Stimulated activated CD8-positive, alpha-beta memory T cell treated with anti-CD3 and anti-CD28 coated beads, Interleukin-12 subunit alpha, Interleukin-12 subunit beta, amount 100 ng/mL, for 24 hours (primary cell): ENCODE data around the gene ASTN2.
"Not testable (repeated sequence)": the region's sequence is repeated elsewhere in the genome, so short reads cannot be mapped to it uniquely, and the experiment has no call there.

Experiments
- DNase-seq: peaks from one replicate; pipeline ENCODE4 v3.0.0-alpha.2; 2020; ENCODE audit errors: extremely low read depth

ASTN2 gene

DNA sequence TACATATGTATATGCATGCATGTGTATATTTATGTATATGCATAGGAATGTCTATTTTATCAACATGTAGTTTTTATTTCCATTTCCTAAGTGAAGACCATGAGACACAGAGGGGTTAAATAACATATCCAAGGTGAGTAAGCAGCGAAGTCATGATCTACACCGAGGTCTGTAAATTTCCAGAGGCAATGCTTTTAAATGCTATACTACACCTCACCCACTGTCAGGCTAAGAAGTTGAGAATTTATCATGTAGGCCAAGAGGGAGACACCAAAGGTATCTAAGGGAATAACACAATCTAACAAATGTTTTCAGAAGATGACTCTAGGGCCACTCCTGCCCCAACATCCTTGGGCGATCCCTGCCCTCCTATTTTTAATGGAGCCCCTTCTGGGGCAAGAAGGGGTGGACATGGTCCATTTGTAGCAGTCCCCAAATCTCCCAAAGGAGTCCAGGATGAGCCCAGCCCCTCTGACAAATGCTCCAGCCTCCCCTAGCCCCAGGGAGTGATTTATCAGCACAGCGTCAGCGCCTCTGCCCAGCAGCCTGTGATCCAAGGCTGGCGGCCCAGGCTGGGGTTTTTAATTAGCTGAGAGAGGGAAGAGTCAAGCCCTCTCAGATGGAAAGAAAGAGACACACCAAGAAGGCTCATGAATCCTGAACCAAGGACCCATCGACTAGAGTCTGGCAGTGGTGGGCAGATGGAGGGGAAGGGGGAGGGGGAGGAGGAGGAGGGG, 339.9 kb downstream of the ASTN2 start:
- DNase-seq = no peak

DNA sequence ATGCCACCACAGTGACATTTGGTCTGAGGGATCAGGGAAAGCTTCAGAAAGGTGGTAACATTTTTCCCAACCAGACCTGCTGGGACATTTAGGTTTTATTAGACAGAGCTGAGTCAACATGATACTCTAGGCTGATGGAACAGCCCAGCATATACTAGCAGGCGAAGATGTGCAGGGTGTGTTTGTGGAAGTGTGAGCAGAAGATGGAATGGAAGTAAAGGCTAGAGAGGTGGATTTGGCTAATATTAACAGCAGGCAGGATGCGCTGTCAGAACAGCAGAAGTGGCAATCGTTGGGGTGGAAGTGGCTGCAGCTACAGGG, 340.6 kb downstream of the ASTN2 start:
- no peak for DNase-seq

DNA sequence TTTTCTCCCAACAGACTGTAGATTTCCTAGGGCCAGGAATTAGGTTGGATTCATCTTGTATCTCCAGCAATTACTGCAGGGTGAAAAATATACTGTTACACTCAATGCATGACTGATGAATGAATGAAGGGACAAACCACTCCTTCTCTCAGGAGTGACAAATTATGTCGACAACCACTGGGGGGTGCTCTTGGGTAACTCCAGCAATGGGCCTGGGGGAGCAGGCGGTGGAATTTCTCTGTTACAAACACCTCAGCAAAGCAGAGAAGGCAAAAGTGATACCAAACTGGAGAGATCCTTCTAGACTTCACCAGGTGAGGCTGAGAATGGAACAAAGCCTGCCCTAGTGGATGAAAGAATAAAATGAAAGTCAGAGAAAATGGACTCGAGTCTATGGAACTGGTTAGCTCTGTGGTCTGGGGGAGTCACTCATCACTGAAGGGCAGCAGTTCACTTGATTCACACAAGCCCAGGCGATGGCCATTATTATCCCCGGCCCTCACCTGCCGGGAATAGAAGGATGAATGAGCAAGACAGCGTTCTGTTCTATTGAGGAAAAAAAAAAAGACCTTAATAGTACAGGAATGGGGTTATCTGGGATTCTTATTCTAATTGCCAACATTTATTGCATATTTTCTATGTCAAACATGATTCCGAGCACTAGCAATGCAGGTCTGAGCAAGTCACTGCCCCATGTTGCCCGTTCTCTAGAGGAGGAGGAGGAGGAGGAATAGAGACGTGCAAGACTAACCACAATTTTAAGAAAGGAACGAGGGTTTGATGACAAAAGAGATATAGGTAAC, 341.1 kb downstream of the ASTN2 start:
- DNase-seq = no peak

DNA sequence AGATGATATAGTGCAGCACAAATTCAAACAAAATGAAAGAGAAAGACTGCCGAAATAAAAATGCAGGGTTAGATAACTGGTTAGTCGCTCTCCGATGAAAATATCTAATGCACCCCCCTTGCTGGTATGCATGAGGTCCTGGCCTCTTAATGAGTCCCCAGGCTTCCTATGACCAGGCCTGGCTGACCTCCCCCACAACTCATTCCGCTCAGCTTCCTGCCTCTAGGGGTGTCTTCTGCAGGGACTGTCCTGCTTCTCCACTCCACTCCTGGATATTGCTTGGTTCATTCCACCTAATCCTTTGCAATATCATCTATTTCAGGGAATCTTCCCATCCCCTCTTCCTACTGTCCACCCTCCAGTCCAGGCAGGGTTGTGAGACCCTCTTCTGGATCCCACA, 341.8 kb downstream of the ASTN2 start:
- no peak for DNase-seq

DNA sequence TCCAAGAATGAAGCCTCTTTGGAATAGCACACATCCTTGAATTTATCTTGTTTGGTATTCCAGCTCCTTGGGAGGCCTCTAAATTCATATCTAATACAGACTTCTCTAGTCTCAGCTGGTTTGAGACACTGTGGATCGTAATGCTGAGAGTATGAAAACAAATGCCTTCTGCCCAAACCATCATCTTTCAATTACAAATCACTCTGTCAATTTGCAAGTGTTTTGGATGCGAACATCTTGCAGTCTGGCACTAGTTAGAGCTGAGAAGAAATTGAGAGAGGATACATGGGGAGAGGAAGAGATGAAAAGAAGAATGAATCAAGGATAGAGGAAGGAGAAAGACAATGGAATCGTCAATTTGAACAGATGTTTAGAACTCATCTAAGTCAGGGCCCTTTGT, 342.6 kb downstream of the ASTN2 start:
- DNase-seq = no peak

DNA sequence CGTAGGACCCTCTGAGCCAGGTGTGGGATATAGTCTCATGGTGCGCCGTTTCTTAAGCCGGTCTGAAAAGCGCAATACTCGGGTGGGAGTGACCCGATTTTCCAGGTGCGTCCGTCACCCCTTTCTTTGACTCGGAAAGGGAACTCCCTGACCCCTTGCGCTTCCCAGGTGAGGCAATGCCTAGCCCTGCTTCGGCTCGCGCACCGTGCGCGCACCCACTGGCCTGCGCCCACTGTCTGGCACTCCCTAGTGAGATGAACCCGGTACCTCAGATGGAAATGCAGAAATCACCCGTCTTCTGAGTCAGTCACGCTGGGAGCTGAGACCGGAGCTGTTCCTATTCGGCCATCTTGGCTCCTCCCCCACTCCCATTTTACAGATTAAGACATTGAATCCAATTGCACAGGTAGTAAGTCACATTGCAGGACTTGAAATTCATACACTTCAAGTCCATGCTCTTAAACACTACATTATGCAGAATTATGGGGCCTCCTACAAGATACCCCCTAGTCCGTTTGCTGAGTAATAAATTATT, 343.1 kb downstream of the ASTN2 start:
- not testable (repeated sequence) for DNase-seq

DNA sequence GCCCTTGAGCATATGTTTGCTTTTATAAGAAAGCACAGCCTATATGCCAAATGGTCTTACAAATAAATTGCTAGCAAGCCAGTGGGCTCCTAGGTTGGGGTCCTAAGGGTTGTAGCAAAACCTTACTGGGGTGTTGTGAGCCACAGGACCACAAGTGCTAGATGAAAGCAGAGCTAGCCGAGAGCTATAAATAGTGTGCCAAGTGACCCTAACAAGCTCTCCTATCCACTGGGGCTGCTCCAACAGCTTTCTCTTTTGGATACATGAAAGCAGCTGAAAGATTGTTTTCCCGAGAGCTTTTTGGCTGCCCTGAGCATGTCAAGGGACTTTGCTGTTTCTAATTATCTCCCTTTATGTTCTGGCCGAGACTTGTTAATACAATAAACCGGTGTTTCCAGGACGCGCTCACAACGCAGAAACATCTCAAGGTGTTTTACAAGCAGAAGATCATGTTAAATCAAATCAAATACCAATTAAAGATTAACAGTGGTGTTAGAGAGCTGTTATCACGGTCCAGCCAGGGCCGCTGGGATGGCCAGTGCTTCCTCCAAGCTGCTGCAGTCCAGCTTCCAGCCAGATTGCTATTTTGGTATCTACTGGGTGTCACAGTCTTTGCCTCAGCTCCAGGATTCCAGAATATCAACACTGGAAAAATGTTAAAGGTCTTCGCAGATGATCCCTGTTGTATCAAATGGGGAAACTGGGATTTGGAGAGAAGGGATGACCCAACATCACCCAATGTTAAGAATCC, 351.0 kb downstream of the ASTN2 start:
- DNase-seq = no peak

DNA sequence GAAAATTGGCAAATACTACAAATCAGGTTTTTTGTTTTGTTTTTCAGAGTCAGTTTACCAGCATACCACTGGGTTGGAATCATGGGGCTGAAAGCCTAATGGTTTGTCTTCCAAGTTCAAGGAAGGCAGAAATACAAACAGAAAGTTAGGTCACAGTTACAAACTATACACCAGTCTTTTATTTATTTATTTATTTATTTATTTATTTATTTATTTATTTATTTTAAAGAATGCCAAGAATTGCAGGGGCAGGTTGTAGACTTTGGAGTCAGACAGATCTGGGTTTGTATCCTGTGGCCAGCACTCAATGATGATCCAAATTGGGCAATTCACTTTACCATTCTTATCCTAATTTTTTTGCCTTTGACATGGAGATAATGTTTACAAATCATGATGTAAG, 353.9 kb downstream of the ASTN2 start:
- DNase-seq = no peak

DNA sequence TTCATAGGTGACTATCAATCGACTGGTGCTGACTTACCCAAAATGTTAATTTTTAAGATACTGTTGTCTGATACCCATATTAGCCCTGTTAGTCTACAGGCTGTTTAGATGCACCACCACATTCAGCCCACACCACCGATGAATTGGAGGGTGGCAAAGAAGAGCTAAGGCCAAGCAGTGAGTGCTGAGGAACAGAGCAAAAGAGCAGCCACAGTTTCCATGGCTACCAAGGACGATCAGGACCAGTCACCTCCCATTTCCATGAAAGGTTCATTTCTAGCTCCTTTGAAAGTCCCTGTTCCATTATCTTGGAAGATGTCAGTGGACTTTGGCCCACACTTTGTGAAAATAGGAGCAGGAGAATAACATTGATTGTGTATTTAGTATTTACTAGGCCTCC, 364.9 kb downstream of the ASTN2 start:
- no peak for DNase-seq

DNA sequence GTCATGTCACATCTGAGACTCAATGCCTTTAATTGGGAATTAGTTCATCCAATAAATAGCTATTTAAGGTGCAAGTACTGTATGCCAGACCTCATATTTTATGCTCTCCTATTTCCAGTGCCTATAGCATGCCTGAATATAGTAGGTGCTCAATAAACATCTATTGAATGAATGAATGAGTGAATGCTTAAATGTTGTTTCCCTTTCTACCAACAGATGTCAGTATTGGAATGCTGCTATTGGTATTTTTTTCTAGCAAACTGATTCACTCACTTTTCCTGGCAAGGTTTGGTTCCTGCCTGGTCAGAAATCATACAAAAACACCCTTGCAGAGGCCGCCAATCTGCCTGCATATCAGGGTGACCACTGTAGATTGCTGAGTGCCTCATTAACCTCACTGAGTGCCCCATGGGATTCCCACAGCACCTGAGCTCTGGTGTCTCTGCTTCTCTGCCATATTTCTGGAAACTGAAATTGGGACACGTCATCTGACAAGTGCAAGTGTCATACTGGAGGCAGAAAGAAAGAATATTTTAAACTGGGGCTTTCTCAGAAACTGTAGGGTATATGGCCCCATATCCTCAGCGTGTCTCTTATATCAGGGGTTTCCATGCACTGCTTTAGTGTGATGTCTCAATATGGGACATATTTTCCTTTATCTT, 368.1 kb downstream of the ASTN2 start:
- no peak for DNase-seq

DNA sequence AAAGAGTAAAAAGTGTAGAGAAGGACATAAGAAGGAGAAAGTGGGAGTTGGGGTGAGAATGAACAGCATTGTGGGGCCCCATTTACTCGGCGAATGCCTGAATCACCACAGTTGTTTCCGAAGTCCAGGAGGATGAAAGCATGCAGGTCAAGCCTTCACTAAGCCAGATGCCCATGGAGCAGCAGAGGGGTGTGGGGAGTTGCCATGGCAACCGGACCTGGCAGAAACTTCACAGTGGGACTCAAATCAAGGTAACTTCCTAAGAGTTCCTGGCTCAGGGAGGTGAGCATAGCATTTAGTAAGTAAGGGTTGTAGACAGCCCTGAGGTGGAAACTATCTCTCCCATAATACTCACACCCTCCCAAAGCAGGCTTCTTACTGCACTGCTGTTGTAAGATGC, 370.6 kb downstream of the ASTN2 start:
- DNase-seq = no peak

DNA sequence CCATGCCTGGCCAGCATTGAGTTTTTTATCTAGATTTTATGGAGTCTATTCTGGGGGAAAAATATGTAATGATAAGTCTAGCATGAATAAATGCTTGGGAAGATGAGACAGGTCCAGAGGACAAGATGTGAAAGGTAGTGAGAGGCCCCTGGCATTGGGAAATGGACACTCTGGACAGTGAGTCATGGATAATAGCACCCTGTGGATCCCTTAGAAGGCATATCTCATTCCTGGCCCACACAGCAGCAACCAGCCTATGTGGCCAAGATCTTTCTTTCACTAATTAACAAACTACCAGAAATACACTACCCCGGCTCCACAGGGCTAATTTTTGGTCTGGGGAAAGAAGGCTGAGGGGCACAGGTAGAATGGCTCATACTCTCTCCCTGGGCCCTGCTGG, 371.7 kb downstream of the ASTN2 start:
- no peak for DNase-seq

DNA sequence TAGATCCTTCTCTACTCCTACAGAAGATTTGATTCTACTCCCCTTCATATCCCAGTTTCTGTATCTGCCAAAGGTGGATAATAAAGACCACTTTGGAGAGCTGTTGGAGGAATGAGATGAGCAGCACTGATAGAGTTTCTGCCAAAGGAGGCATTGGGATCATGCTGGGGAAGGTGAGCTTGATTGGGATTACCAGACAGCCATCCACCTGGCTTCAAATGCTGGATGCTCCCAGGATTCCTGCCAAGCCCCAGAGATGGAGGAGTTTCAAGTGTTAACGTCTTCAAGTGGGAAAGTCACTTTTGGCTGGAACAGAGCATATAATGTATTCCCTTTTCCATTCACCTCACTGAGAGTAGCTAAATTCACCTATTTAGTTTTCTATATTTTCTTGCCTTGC, 379.3 kb downstream of the ASTN2 start:
- no peak for DNase-seq

DNA sequence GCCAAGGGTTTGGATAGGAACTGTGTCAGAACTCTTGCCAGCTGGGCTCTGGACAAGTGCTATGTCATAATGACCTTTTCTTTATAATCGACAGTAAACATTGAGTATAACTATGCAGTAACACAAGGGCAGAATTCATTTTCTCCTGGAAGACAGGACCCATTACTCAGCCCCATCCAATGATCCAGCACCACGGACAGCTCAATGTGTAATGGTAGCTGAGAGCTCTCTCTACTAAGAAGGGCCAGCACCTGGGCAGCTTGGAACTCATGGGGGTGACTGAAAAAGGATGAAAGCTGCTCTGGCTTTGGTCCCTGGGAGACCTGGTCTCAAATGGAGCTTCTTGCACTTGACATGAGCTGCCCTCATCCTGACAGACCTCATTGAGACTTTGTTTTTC, 380.0 kb downstream of the ASTN2 start:
- DNase-seq = no peak

DNA sequence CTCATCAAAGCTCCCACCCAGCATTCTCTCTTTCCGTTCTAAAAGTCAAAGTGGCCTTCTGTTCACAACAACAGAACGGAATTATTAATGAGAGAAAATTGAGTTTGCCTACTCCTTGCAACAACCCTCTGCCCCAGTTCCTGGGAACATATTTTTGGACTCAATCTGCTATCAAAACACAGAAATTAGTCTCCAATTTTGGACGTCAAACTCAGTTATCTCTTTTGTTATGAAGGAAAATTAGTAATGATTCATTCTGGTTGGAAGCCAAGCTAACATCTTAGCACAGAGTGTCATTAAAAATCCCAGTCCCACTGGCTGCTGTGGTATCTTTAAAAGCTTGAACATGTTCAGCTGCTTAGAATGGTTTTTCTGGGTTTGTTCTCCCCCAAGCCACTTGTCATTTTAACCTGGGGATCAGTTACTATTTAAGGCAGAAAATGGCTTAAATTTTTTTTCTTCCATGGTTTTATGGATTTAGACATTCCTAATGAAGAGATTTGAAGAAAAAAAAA, 384.5 kb downstream of the ASTN2 start:
- DNase-seq = no peak

DNA sequence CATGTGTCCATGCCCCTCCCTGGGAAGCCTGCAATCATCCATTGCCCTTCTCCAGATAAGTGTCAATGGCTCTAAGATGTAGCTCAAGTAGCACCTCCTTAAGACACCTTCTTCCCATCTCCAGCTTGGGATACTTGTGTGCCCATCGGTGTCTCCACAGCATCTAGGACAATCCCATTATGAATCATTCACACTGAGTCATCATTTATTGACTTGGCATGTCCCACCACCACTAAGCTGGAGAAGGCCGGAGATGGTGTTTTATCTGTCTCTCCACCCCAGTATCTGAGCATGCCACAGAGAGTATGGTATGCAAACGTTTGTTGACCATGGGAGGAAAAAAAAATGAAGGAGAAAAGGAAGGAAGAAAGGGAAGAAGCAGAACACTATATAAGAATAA, 385.5 kb downstream of the ASTN2 start:
- DNase-seq = no peak

DNA sequence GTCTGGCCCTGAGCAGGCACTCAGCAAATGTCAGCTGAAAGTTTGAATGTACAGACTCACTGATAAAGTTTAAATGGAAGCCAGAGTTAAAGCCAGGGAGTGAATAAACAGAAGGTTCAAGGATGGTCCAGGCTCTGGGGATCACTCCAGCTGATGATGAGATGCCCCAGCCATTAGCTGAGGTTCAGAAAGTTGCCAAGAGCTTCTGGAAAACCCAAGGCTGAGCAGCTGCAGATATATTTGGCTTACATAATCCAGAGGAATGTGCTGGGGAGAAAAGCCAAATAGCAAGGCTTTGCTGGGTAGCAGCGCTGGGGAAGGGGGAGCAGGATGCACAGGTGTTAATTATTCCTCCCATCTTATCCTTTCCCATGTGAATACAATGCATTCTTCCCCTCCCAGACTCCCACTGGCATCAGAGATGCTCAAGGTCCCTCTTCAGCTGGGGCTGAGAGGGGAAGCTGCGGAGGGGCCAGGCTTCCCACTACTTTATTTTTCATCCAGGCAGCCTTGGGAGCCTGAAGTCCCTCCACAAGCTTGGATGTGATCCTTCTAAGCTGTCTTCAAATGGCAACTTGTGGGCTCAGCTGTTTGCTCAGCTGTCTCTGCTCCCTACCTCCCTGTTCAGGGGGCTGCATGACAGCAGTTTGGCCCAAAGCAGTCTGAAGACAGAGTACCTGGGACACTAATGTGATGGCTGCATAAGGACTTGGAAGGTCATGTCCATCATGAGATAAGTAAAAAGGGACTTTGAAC, 386.6 kb downstream of the ASTN2 start:
- no peak for DNase-seq

DNA sequence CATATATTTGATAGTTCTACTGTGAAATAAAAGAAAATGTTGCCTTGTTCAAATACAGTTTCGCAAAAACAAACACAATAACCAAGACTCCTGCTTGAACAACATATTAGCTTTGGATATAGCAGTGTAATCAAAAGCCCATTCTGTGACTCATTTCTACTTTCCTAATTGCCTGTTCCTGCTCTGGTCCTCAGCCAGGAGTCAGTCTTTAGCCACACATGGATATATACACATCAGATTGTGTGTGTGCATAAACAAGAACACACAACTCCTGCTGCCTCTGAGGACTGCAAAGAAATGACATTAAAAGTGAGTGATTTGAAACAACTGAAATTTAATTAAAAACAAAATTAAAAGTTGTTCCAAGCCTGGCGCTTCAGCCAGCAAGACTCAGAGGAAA, 393.0 kb downstream of the ASTN2 start:
- DNase-seq = no peak

DNA sequence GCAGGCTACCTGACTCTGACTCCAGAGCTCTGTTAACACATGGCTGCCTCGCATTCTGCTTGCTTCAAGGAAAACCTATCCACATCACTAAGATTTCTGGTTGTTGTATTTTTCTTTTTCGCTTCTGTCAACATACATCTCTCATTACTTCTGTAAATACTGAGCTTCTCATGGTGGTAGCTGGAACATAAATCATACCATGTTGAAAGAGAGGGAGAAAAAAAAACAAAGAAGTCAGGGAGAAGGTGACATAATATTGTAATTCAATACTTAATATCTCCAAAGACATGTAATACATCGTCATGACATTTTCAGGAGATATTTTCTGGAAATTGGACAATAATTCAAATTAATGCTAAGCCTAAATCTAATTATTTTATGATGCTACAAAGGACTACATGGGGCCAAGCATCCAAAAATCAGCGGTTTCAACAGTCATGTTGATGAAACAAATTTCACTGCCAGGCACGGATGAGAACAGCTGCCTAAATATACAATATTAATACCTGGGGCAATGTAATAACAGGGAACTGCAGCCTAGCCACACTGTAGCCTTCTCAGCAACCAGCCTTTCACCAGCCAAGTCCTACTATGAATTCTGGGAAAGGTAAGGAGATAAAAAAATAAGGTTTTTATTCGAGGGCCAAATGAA, 395.8 kb downstream of the ASTN2 start:
- DNase-seq = no peak

DNA sequence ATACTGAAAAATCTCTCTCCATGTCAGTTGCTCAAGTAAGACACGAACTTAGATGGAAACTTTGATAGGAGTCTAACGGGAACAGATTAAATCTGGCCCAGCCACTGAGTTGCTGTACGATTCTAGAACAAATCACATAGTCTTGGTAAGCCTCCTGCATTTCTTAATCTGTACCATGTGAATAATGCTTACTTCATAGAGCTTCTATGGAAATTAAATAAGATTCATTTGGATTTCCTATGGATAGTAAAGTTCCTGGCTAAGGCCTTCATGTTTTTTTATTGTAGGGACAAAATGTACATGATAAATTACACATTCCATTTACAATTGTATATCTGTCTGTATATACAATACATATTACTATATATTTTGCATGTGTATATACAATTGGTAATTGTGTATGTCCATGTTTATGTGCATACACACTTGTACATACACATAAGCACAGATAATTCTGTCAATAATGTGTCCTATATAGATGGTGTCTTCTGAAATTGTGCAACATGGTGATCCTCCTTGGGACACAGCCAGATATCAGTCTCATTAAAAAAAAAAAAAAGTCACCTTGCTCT, 397.4 kb downstream of the ASTN2 start:
- no peak for DNase-seq
